Activated CD4-positive, alpha-beta T cell treated with anti-CD3 and anti-CD28 coated beads, Interleukin-2, amount 50 U/mL, for 1 hour (primary cell): Measurements from ENCODE around the gene G6PC1.
"Not testable (repeated sequence)": the region's sequence is repeated elsewhere in the genome, so short reads cannot be mapped to it uniquely, and the experiment has no call there.

Experiments used
- DNase-seq: peaks from one replicate; pipeline ENCODE4 v3.0.0-alpha.2; 2020

Gene G6PC1

DNA sequence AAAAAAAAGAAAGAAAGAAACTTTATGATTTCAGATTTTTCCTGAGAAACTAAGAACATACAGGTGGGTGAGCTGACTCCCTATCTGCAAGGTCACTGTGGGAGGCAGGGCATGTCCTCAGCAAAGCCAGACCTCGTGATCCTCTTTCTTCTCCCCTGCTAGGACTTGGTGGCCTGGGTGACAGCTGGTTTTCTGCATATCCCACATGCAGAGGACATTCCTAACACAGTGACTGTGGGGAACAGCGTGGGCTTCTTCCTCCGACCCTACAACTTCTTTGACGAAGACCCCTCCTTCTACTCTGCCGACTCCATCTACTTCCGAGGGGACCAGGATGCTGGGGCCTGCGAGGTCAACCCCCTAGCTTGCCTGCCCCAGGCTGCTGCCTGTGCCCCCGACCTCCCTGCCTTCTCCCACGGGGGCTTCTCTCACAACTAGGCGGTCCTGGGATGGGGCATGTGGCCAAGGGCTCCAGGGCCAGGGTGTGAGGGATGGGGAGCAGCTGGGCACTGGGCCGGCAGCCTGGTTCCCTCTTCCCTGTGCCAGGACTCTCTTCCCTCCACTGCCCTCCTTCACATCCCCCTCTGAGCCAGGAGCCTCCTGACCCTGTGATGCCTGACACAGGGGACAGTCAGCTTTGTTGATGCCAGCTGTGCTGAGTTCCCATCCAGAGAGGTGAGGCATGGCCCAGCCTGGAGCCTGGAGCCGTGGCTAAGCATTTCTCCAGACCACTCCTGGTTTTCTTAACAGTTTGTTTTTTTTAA lies 26.5 kb upstream of the G6PC1 start:
- DNase-seq: not testable (repeated sequence)

DNA sequence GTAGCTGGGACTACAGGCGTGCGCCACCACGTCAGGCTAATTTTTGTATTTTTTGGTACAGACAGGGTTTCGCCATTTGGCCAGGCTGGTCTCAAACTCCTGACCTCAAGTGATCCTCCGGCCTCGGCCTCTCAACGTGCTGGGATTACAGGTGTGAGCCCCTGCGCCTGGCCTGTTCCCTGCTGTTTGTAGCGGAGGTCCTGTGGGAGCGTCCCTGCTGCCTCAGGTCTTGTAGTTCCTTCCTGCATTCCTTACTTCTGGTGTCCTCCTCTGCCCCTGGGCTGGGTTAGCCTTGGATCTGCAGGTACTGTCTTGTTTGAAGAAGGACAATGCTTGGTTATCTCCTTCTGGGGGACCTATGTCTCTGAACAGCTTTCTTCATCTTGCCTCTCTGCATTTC lies 23.6 kb upstream of the G6PC1 start:
- no peak for DNase-seq

DNA sequence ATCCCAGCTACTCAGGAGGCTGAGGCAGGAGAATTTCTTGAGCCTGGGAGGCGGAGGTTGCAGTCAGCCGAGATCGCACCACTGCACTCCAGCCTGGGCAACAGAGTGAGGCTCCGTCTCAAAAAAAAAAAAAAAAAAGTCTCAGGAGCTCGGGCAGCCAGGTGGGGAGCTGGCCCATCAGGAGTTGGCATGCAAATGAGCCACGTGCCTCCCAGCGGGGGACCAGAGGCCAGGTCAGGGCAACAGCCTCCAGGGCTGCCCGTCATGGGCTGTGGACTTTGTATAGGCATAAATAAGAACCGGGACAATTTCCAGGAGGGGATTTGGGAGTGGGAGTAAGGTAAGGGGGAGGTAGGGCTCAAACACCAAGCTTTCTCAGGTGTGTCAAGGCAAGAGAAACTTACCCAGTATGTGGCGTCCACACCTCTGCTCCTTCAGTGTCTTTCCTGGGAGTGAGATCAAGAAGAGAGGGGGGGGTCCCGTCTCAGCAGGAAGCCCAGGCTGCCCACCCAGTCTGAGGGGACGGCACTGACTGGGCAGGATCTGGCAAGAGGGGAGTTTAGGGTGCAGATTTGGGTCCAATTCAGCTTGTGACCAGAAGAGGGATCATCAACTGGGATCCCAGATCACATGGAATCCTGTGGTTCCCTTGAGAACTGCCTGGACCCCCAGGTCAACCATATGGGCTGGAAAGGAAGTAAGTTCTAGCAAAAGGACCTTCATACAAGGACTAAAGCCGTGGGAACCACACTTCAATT lies 22.3 kb upstream of the G6PC1 start:
- no peak for DNase-seq

DNA sequence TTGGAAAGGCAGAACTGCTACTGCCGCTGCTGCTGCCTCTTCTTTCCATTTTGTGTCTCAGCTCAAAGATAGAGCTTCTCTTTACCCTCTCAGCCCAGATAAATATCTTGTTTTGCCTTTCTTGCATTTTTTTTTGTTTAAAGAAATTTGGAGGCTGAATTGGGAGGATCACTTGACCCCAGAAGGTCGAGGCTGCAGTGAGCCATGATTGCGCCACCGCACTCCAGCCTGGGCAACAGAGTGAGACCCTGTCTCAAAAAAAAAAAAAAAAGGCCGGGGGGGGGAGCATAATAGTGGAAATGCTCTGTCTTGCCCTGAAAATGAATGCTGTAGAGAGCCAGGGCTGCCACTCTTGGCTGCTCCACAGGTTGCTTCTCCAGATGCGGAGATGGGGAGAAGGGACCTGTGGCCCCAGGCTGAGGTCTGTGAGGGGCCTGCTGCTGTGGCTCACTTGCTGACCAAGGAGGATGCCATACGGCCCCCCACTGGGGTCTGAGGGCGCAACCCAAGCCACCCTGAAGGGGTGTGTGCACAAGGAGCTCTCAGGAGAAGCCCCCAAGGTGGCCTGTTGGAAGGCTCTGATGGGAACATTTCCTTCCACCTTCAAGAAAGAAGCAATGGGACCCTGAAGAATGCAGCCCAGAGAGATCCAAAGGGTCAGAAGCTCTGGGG lies 21.5 kb upstream of the G6PC1 start:
- no peak for DNase-seq

DNA sequence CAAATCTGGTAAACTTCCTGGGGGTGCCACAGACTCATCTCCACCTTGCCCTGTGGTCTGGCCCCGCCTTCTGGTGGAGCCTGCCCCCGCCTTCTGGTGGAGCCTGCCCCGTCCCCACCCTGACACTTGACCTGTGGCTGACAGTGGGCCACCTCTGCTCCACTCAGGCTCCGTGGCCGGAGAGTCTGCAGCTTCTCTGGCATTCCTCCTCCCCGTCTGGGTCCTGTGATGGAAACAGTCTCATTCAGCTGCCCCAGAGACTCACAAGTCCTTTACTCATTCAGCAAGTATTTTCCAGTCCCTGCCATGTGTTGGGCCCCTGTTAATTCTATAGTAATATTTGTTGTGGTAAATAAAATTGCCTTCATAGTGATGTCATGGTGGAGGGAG lies 21.0 kb upstream of the G6PC1 start:
- no peak for DNase-seq

DNA sequence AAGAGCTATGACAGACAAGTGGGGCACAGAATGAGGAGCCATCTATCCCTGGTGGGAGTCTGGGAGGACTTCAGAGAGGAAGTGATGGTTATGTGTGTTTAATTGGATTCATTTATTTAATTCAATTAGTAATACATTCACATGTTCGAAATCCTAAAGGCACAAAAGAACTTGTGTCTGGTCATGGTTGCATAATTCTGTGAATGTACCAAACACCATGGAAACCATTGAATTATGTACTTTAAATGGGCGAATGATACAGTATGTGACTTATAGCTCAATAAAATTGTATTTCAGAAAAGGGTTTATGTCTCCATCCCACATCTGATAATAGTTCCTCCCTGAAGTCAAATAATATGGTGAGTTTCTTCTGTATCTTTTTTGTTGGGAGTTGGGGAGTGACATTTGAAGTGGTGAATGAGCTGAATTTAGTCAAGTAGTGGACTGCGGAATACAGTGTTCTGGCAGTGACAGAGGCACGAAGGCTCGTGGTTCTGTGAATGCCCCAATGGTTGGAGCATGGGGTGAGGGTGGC lies 19.8 kb upstream of the G6PC1 start:
- DNase-seq: no peak

DNA sequence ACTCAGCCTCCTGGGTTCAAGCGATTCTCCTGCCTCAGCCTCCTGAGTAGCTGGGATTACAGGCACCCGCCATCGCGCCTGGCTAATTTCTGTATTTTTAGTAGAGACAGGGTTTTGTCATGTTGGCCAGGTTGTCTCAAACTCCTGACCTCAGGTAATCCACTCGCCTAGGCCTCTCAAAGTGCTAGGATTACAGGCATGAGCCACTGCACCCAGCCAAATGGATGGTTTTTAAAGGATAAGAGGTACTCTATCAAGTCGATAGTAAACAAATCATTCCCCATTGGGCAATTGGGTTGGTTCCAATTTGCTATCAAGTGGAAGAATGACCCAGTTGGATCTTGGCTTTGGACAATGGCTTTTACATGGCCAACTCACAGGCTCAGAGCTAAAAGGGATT lies 18.9 kb upstream of the G6PC1 start:
- DNase-seq: not testable (repeated sequence)

DNA sequence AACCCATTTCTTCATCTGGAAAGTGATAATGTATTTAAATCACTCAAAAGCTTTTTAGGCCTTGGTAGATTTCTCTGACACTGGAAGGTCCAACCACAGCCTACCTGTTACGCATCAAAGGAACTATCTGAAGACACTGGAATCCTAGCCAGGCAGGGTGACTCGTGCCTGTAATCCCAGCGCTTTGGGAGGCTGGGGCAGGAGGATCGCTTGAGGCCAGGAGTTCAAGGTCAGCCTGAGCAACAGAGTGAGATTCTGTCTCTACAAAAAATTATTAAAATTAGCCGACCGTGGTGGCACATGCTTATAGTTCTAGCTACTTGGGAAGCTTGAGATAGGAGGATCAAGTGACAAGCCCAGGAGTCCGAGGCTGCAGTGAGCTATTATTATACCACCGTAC lies 18.4 kb upstream of the G6PC1 start:
- DNase-seq: no peak

DNA sequence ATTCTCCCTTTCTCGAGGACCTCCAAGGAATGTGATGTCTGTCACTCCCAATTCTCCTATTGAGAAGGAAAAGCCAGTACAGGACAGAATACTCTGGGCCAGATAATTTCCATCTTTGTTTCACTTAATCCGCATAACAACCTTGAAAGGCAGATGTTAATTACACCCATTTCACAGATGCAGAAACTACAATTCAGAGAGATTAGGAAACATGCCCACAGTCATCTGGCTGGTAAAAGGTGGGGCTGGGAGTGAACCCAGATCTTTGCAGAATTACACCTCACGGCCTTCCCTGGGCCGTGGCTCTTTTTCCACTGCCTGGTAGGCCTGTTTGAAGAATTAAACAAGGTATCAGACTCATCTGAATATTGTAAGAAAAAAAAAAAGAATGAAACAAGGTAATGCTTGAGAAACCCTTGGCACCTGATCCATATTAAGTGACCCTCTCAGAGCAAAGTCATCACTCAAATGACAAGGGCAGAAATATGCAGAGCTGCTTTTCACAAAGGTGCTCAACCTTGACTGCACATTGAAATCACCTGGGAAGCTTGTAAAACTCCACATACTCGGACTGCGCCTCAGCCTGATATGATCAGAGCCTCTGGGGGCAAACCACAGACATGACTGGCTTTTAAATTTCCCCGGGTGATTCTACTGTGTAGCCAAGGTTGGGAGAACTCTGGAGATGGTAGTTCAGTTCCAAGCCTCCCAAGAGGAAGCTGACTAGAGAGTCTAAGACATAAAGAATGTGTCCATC lies 16.6 kb upstream of the G6PC1 start:
- DNase-seq: no peak

DNA sequence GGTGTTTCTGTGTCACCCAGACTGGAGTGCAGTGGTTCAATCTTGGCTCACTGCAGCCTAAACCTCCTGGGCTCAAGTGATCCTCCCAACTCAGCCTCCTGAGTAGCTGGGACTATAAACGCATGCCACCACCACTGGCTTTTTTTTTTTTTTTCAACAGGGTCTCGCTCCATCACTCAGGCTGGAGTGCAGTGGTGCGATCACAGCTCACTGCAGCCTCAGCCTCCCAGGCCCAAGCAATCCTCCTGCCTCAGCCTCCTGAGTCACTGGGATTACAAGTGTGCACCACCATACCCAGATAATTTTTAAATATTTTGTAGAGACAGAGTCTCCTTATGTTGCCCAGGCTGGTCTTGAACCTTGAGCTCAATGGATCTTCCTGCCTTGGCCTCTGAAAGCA lies 14.8 kb upstream of the G6PC1 start:
- not testable (repeated sequence) for DNase-seq

DNA sequence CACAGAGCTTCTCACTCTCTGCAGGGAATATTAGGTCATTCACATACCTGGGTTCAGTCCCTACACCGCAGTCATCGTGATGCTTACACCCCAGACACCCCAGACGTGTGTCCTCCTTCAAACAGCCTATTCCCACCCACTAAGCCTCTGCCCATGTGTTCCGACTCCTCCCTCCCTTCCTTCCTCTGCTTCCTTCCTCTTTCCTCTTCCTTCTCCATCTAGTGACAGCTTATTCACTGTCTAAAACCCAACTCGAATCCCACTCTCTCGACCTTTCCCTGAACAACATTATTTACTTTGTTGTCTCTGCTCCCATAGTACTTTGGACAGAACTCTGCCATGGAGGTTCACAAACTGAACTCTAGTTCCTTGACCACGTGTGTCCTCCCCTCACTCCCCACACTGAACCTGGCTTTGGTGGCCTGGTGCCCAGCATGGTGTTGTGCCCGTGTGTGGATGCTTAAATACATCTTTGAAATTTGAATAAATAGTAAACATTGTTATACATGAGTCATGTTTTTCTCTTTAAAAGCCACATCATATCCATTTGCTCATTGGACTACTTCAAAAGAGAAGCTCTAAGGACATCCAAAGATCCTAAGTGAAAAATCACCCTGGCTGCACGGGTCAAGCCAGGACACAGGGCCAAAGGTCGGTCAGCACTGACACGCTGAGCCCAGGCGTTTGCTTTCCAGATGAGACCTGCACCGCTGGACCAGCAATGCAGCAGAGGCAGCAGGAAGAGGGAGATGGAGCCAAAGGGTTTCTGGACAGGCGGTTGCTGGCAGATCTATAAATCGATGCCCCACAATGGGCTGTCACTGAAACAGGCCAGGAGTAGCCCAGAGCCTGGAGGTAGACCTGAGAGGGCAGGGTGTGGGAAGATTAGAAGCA lies 14.1 kb upstream of the G6PC1 start:
- DNase-seq: no peak

DNA sequence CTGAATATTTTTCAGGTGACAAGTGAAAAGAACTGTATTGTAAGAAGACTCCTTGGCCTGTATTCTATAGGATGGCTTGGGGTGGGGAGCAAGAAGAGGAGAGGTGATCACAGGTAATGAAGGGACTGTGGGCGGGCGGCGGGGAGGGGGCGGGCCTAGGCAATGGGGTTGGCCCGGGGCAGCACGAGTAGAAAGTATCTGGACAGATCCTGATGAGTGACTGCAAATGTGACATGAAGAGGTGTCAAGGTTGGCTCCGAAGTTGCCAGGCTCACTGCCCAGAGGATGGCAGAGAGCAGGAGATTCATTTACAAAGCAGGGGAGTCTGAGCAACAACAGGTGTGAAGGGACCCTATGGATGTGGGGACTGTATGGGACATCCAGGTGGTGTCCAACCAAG lies 10.8 kb upstream of the G6PC1 start:
- DNase-seq: no peak

DNA sequence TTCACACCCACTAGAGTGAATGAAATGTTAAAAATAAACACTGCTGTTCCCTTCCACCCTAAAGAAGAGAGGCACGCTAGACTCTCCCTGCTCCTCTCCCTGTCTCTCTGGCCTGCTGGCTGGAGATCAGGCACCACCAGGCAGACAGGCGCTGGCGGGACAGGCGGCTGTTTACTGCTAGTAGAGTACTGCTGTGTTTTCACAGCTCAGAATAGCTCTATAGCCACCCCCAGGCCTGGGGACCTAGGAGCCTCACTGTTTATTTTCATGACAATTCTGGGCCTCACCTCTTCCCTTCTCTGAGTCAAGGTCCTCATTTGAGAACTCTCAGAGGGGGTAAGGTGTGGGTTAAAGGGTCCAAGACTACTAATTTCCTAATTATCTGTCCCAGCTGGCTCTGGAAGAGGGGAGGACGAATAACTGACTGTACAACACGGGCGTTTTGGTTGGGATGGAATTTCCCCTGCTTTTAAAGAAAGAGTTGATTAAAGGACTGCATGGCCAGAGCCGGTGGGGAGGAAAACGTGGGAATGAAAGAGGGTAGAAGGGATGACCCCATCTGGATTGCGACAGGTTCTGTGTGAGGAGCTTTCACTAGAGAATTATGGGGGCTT lies 9.0 kb upstream of the G6PC1 start:
- DNase-seq: no peak

DNA sequence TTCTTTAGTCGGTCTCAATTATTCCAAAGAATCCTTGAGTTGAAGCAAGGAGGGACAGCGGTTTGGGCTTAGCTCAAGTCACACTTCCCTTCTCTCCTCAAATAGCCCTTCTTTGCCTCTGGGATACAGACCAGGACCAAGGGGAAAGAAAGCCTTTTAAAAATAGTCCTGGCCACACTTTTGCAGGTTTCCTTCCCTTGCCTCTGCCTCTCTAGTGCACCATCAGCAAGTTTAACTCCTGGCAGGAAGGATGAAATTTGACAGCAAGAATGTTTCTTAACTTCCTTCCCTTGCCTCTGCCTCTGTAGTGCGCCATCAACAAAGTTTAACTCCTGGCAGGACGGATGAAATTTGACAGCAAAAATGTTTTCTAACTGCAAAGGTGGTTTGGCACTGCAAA lies 7.2 kb upstream of the G6PC1 start:
- DNase-seq: no peak

DNA sequence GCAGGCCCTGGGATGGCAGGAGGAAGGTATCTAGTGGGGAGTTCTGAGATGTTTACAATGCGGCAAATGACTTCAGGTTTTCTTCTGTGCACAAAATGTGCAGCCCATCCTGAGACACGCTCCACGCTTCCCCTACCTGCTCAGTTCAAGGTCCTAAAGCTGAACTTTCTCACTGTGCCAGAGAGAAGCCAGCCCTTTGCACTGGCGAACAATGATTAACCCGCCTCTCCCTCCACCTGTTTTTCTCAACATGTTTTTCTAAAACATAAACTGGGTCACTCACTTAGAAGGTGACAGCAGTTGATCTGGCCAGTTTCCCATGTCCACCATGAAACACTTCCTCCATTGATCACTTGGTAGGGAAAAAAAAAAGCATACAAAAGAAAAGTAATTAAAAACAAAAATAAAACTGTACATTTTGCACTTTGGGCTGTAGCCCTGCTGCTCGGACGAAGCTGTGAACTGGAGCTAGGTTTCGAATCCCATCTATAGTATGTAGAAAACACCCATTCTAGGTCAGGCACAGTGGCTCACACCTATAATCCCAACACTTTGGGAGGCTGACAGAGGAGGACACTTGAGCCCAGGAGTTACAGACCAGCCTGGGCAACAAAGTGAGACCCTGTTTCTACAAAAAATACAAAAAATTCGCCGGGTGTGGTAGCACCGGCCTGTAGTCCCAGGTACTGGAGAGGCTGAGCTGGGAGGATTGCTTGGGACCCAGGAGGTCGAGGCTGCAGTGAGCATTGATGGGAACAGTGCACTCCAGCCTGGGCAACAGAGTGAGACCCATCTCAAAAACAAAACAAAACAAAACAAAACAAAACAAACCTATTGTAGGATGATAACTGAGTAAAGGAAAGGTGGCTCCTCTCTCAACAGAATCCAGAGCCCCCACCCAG lies 6.1 kb upstream of the G6PC1 start:
- no peak for DNase-seq

DNA sequence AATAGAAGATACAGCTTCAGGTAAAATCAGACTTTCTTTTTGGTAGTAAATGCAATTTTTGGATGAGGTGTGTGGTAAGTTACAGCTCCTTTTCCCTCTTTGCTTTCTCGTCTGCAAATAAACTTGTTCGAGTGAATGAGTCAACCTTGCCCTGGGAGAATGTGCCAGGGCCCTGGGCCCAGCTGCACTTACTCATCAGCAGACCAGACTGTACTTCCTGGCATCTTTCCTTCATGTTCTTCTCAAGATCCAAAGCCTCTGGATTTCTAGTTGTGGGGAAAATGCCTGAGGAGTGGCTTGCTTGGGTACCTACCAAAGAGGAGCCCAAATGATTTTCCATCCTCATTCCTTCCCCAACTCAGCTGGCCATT lies 5.4 kb upstream of the G6PC1 start:
- DNase-seq: no peak

DNA sequence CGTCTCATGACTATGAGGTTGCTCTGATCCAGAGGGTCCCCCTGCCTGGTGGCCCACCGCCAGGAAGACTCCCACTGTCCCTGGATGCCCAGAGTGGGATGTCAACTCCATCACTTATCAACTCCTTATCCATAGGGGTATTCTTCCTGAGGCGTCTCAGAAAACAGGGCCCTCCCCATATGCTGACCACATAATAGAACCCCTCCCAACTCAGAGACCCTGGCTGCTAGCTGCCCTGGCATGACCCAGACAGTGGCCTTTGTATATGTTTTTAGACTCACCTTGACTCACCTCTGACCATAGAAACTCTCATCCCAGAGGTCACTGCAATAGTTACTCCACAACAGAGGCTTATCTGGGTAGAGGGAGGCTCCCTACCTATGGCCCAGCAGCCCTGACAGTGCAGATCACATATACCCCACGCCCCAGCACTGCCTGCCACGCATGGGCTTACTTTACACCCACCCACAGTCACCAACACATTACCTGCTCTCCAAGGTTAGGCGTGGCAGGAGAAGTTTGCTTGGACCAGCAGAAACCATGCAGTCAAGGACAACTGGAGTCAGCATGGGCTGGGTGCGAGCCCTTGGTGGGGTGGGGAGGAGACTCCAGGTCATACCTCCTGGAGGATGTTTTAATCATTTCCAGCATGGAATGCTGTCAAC lies 2.3 kb upstream of the G6PC1 start:
- DNase-seq: no peak

DNA sequence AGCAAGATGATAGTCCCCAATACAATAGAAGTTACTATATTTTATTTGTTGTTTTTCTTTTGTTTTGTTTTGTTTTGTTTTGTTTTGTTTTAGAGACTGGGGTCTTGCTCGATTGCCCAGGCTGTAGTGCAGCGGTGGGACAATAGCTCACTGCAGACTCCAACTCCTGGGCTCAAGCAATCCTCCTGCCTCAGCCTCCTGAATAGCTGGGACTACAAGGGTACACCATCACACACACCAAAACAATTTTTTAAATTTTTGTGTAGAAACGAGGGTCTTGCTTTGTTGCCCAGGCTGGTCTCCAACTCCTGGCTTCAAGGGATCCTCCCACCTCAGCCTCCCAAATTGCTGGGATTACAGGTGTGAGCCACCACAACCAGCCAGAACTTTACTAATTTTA lies 618 bp upstream of the G6PC1 start:
- DNase-seq: not testable (repeated sequence)

DNA sequence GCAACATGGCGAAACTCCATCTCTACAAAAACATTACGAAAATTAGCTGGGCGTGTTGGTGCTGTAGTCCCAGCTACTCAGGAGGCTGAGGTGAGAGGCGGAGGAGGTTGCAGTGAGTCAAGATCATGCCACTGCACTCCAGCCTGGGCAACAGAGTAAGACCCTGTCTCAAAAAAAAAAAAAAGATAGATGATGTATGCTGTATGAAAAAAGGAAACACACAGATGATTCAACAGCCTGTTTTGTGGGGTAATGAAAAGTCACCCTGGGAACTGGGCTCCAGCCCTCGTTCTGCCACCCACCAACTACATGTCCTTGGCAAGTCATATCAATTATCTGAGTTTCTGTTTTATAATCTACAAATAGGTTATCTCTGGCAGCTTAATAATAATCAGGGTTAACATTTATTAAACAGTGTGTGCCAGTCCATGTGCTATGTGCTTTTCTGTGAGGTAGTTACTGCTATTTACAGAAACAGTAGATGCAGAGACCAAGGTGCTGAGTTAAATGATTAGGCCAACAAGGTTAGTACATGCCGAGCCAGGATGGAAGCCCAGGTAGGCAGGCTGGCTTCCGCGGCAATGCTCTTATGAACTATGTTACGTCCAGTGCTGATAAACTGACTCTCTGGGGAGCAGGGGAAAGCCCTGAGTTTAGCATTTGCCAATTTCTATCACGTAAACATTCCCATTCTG lies 1.1 kb downstream of the G6PC1 start:
- no peak for DNase-seq
